GM21423 (cell line): ENCODE measurements around the gene AGFG2.

Experiments used
- ATAC-seq: cut with Tn5 transposase; IDR thresholded peaks from one replicate; pipeline ENCODE4 v1.9.1; 2021; ENCODE audit warnings: mild to moderate bottlenecking, moderate library complexity; ENCODE audit not compliant: unreplicated experiment

Gene AGFG2

GRCh38 chr7:100606313-100606712, 67.3 kb downstream of the AGFG2 start:
- ATAC-seq: no peak

DNA sequence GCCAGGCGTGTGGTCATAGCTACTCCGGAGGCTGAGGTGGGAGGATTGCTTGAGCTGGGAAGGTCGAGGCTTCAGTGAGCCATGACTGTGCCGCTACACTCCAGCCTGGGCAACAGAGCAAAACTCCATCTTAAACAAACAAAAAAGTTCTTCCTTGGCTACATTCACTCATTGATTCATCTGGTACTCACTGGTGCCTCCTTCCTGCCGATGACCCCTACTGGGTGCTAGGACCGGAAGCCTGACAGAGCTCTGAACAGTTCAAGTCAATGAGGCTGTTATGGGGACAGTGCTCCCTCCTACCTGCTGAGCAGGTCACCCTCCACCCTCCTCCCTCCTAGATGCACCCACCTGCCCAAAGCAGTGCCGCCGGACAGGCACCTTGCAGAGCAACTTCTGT, 68.1 kb downstream of the AGFG2 start:
- no peak for ATAC-seq

DNA sequence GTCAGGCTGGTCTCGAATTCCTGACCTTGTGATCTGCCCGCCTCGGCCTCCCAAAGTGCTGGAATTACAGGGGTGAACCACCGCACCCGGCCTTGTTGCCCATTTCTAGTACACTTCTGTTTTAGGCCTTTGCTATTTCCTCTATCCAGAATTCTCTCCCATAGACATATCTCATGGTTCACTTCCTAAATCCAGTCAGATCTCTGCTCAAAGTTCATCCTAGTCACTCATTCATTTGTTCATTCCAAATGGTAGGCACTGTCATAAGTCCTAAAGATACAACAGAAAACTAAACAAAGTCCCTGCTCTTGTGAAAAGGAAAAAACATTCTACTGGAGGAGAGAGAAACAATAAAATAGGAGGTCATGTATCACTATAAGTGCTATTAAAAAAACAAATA, 71.0 kb downstream of the AGFG2 start:
- ATAC-seq: no peak

DNA sequence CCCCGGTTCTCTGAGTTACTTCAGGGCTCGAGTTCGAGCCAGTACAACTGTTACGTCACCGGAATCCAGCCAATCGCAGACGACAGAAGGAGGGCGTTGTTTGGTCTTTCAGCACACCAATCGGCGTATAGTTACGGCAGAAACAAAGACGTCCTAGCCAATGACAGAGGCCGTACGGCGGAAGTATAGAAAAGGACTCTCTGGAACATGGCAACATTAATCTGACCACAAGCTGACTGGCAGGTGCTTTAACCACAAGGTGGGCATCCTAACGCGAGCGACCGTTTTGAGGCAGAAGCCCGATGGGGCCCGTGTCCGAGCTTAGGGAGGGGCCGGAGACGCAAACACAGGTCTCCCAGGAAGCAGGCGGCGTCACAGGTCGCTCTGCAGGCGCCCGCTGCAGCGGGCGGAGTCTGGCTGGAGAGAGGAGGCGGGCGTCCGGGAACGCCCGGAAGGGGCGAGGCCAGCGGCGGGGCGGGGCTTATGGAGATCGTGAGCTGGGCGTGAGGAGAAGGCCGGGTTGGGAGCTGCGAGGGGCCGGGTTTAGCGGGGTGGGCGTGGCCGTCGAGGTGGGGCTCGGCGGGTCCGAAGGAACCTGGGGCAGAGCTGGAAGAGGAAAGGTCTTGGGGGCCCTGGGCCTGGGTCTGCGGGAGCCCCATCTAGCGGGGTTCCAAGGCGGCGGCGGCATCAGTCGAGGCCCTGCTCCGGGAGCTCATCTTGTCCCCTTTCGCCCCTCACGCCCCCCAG, 73.2 kb downstream of the AGFG2 start, which contains the start of gene MOSPD3:
Gene MOSPD3, plus strand, starts transcription at position 558 of the 747 bp plus-strand sequence. CDS start 252 bp downstream, outside the sequence.
- ATAC-seq: peak; percentile 89

- peak; percentile 0 for ATAC-seq
Observed at GRCh38 chr7:100612730-100613390, 73.9 kb downstream of the AGFG2 start.

DNA sequence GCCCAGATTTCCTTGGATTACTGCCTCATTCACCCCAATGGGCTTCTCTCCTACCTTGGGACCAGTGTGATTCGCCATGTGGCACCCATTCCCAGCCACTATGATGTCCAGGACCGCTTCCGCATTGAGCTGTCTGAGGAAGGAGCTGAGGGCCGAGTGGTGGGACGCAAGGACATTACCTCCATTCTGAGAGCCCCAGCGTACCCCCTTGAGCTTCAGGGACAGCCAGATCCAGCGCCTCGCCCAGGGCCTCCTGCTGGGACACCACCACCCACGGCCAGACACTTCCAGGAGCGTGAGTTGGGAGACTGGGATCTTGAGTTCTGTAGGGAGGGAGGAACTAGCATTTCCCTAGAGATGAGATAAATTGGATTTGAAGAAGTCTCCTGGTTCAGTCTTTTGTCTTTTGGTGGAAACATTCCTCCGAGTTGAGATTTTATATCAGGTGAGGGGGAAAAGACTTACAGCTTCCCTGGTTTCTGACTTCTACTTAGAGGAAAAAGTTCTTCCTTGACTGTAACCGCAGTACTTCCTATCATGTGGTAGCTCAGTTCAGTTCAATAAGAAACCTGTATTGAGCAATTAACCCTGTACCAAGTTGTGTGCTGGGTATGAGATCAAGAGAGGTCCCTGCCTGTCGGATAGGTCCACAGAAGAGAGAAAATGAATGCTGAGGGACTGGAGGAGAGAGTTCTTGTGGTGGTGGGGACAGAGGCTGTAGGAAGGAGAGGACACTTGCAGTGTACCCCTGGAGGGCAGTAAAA, 74.6 kb downstream of the AGFG2 start:
- ATAC-seq: no peak

DNA sequence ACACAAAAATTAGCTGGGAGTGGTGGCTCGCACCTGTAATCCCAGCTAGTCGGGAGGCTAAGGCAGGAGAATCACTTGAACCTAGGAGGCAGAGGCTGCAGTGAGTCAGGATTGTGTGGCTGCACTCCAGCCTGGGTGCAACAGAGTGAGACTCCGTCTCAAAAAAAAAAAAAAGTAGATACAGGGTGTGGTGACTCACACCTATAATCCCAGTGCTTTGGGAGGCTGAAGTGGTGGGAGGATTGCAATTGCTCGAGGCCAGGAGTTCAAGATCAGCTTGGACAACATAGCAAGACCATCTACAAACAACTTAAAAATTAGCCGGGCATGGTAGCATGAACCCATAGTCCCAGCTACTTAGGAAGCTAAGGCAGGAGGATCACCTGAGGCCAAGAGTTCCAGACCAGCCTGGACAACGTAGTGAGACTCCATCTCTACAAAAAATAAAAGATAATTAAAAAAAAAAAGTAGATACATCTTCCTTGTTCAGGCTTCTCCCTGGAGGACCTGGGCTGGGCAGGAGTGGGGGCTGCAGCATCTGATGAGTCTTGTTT, 75.4 kb downstream of the AGFG2 start:
- no peak for ATAC-seq
